Panc1 (cell line): ENCODE results near the gene HSPB9. TPM values are rescaled to one million over a fixed set of nuclear protein-coding genes. Genes with fewer than 3 reads are reported as not detected.

Source experiments
- ATAC-seq: fragments of 200-7000 bp; cut with Tn5 transposase; 2 replicates; pipeline ENCODE4 v1.9.1; 2020; ENCODE audit warnings: mild to moderate bottlenecking, moderate library complexity
- BruUV-seq: library from RNA; stranded (reverse); fragments of 400-500 nt; replicated peaks from 2 replicates; lab custom pipeline; 2021; lab: Mats Ljungman, UMichigan
- CTCF ChIA-PET: fragments of 300-600 bp; sonication (Branson Sonifier 250); formaldehyde crosslinking; loops from one replicate; lab custom pipeline; 2022; ENCODE audit warnings: antibody characterized with exemption; lab: Charles Lee
- POLR2A ChIA-PET: fragments of 300-600 bp; sonication (Branson Sonifier 250); formaldehyde crosslinking; loops from one replicate; lab custom pipeline; 2022; ENCODE audit warnings: antibody characterized with exemption; lab: Charles Lee
- DNase-seq: peaks from one replicate; pipeline ENCODE4 v3.0.0-alpha.2; 2010; ENCODE audit warnings: low read depth, low spot score
- H3K27ac ChIP-seq: 2 replicates; pipeline ENCODE4 v1.5.1; 2011; ENCODE audit warnings: mild to moderate bottlenecking, low read length, inconsistent platforms
- H3K27me3 ChIP-seq: fragments of 200-500 bp; sonication (Bioruptor generic); 2 replicates; pipeline ENCODE4 v1.6.0; 2014; ENCODE audit warnings: low read length, inconsistent platforms; ENCODE audit not compliant: control insufficient read depth, insufficient read depth
- H3K36me3 ChIP-seq: fragments of 200-500 bp; sonication (Bioruptor generic); 2 replicates; pipeline ENCODE4 v1.5.1; 2014; ENCODE audit warnings: inconsistent platforms, mild to moderate bottlenecking, low read length, moderate library complexity; ENCODE audit not compliant: control insufficient read depth, insufficient read depth
- H3K4me1 ChIP-seq: 2 replicates; pipeline ENCODE4 v1.5.1; 2011; ENCODE audit warnings: inconsistent platforms, mild to moderate bottlenecking, low read length, moderate library complexity; ENCODE audit not compliant: control insufficient read depth, insufficient read depth
- H3K4me3 ChIP-seq, 2 experiments: 2 replicates each; pipeline ENCODE4 v1.5.1; 2011 to 2012; ENCODE audit warnings: low read depth in 2 of 2, low read length in 2 of 2, mild to moderate bottlenecking in 2 of 2, inconsistent platforms in 1 of 2, moderate library complexity in 1 of 2
- H3K9me3 ChIP-seq: fragments of 200-500 bp; sonication (Bioruptor generic); 2 replicates; pipeline ENCODE4 v1.5.1; 2014; ENCODE audit warnings: low read depth, mild to moderate bottlenecking, inconsistent platforms, low read length, moderate library complexity; ENCODE audit not compliant: control insufficient read depth, insufficient read depth
- CTCF ChIP-seq: fragments of 450-650 bp; IDR thresholded peaks from 2 replicates; pipeline ENCODE4 v1.5.1; 2017; ENCODE audit warnings: mild to moderate bottlenecking
- POLR2AphosphoS5 ChIP-seq: IDR thresholded peaks from 2 replicates; pipeline ENCODE4 v1.6.1; 2012; ENCODE audit warnings: mild to moderate bottlenecking, low read depth, low read length, moderate library complexity
- REST ChIP-seq, 2 experiments: IDR thresholded peaks; 2 replicates each; pipeline ENCODE4 v1.6.1; 2011 to 2012; ENCODE audit warnings: low read depth in 2 of 2, control low read depth in 1 of 2, low read length in 1 of 2, mild to moderate bottlenecking in 1 of 2, moderate library complexity in 1 of 2; ENCODE audit not compliant: insufficient read depth in 1 of 2
- SIN3A ChIP-seq: IDR thresholded peaks from 2 replicates; pipeline ENCODE4 v1.6.1; 2012; ENCODE audit warnings: low read depth, mild to moderate bottlenecking, low read length, moderate library complexity, borderline replicate concordance; ENCODE audit not compliant: insufficient read depth
- TCF7L2 ChIP-seq: IDR thresholded peaks from 2 replicates; pipeline ENCODE4 v1.6.1; 2011; ENCODE audit warnings: mild to moderate bottlenecking, low read depth, low read length, inconsistent platforms
- in situ Hi-C: cut with HindIII; loops from 2 replicates; pipeline ENCODE4 v1.10.0; 2016; ENCODE audit warnings: low sequenced_read_pairs, low pct_unique_long_range_greater_than_20kb
- intact Hi-C: fragments of 100-400 bp; cut with micrococcal nuclease; formaldehyde crosslinking; loops from one replicate; pipeline ENCODE4 v1.10.0; 2022; ENCODE audit not compliant: unreplicated experiment
- total RNA-seq: library from RNA; stranded (reverse); gene quantifications from one replicate; pipeline ENCODE4 v1.2.1, GENCODE V29; 2021; ENCODE audit not compliant: unreplicated experiment

The HSPB9 gene
- total RNA-seq, 1 experiment from 2014 or later: not detected

GRCh38 chr17:42094375-42095069, 28.1 kb upstream of the HSPB9 start:
- BruUV-seq: no TSS peak
- ATAC-seq (no peak), DNase-seq (no peak)
- intact Hi-C loops (no loop called here), in situ Hi-C loops (no loop called here)
- Histone ChIP-seq H3K36me3 (no peaks in the 10 kb centered on the region), H3K27ac (no peak overlapping the region), H3K27me3 (no peaks in the 10 kb centered on the region), H3K9me3 (no peaks in the 10 kb centered on the region), H3K4me3 (no peak overlapping the region), H3K4me1 (no peaks in the 10 kb centered on the region)
- CTCF ChIA-PET: no interaction called here
- TF ChIP-seq POLR2AphosphoS5: no peak
- no peak for TF ChIP-seq CTCF
- TF ChIP-seq SIN3A: no peak
- no peak for TF ChIP-seq TCF7L2
- POLR2A ChIA-PET: interaction anchor here (0.6 kb wide), 1 partner anchor 46 kb away, joined by 6 read pairs; no protein-coding TSS in a partner anchor

GRCh38 chr17:42096360-42097111, 26.1 kb upstream of the HSPB9 start:
- ATAC-seq (no peak), DNase-seq (no peak)
- Histone ChIP-seq H3K9me3 (no peaks in the 10 kb centered on the region), H3K36me3 (no peaks in the 10 kb centered on the region), H3K27me3 (no peaks in the 10 kb centered on the region), H3K4me3 (no peak overlapping the region), H3K4me1 (no peaks in the 10 kb centered on the region), H3K27ac (no peak overlapping the region)
- CTCF ChIA-PET: interaction anchor here (0.5 kb wide), 1 partner anchor 10 kb away, joined by 3 read pairs; no protein-coding TSS in a partner anchor
- BruUV-seq: no TSS peak
- in situ Hi-C loops: no loop called here
- TF ChIP-seq CTCF: no peak
- TF ChIP-seq TCF7L2: no peak
- TF ChIP-seq SIN3A: no peak
- TF ChIP-seq POLR2AphosphoS5: no peak
- no peak for TF ChIP-seq REST (IDR thresholded peaks at IDR 0.05; ENCODE audit: insufficient read depth in 1 of 2, low read depth in 2 of 2, low read length in 1 of 2)
- POLR2A ChIA-PET: no interaction called here
- intact Hi-C loops: no loop called here
